HuH-7 (cell line): ENCODE measurements around the gene IQSEC2.

Experiments
- DNase-seq: peaks from one replicate; pipeline ENCODE4 v3.0.0; 2011; ENCODE audit warnings: low spot score

Gene IQSEC2

DNA sequence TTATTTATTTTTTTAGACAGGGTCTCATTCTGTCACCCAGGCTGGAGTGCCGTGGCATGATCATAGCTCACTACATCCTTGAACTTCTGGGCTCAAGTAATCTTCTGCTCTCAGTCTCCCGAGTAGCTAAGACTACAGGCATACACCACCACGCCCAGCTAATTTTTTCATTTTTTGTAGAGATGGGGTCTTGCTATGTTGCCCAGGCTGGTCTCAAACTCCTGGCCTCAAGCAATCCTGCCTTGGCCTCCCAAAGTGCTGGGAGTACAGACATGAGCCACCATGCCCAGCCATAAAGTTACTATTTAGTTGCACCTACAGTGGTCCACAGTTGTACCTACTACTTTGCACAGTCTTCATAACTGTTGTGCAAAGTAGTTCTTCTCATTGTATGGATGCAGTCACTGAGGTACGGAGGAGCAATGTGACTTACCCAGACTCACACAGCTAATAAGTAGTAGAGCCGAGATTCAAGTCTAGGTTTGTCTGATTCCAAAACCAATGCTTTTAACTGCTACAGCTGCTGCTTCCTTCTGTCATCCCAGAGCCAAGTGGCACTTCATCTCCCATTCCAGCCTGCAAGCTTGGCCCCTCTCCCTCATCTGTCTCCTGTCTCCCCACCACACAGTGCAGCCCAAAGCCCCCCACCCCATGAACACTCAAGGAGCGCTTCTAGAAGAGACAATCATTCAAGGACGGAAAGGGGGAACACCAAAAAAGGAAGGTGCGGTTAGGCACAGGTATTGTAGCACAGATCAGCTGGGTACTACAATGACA, 24.0 kb upstream of the IQSEC2 start:
- no peak for DNase-seq

DNA sequence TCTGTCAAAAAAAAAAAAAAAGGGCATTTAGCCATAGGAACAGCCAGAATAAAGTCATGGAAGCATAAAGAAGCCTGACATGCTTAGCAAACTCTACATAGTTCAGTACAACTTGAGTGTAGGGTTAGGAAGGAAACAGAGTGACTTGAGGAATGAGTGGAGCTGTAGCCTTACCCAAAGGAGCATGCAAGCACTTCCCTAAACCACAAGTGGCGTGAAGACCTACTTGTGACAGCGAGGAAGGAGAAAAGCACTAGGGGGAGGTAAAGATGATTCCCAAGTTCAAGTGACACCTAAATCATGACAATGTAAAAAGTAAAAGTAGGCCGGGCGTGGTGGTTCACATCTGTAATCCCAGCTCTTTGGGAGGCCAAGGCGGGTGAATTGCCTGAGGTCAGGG, 21.8 kb upstream of the IQSEC2 start:
- DNase-seq = no peak

DNA sequence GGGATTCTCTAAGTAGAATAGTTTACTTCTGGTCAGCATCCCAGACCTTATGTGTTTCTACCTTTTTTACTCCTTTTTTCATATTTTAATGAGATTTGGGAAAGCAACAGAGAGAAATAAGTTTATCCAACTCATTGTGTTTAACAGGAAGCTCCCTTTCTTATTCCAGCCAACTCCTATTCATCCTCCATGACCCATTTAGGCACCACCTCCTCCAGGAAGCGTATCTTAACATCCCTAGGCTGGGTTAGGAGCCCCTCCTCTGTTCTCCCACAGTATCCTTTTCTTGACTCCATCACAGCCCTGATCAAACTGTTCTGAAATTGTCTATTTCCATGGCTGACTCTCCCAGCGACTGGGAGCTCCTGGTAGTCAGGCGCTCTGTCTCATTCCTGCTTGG, 18.8 kb upstream of the IQSEC2 start:
- DNase-seq = no peak

DNA sequence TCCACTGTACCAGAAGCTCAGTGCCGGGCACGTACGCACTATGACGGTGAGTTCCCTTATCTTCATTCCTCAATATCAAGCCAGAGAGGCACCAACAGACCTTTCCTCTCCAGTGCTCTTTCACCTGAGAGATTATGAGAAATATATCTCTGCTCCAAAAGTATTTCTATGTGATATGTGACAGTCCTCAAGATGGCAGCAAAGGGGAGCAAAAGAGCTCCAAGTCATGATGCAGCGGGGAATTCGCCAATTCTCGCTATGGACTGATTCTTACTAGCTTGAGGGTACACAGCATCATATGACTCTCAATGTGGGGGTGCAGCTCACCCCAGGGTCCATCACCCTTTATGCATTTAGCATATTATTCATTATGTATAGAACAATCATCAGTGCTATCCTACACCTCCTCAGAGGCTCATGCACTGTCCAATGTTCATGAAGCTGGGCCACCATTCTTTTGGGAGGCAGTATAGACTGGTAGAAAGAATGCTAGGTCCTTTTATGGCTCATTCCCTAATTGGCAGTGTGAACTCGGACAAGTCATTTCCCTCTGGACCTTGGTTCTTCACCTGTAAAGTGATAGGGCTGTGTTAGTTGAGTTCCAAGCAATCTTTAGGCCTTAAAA, 12.8 kb upstream of the IQSEC2 start:
- DNase-seq = no peak

DNA sequence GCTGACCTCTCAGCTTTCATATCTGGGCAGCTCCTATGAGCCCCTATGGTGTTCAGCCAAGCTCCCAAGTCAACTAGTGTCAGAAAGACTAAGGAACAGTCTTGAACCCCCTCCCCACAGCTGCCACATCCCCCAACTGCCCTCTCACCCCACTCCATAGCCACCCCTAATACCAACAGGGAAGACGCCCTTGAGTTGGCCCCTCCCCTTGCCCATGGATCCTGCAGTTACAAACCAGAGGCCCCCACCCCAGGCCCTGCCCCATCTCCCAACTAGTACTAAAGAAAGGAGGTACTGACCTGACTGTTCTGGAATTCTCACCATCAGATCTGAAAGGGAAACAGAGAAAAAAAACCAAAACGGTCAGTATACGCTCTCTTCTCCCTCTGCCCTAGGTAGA, 10.2 kb upstream of the IQSEC2 start:
- no peak for DNase-seq

DNA sequence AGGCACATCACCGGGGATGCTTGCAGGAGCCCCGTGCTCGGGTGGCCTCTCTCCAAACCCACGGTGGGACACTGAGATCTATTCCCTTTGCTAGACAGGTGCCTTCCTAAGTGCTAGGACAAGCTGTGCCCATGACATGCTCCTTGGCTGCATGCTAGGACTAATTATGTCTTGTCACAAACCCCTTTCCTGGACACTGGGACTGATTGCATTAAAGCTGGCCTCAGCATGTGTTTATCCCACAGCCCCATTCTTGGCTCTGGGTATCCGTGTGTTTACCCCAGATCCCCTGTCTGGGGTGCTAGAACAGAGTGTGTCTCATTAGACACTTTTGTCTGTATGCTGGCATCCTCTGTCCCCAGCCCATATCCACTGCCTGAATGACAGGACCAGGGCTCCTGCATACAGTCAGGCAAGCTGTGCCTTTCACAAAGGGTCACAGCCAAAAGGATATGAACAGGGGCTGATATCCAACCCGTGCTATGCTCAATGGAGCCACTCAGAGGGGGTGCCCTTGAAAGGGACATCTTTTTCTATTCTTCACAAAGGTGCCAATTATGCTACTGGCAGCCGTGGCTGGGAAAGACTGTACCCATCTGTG, 9.2 kb upstream of the IQSEC2 start:
- no peak for DNase-seq

DNA sequence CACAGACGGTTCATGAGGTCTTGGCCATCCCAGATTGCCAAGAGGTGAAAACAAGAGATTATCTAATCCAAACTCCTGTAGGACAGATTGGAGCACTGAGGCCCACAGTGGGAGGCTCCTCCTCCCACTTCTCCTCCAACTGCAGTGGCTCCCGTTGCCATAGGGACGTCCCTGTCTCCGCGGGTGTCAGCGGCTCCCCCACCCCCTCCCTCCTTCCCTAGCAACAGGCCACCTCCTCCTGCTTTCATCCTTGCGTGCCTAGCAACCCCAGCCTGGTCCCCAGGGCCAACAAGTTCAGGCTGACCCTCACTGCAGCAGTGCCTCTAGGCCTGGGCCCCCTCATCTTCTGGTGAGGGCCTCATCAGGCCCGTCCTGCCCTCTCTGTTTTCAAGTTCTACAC, 6.8 kb upstream of the IQSEC2 start:
- no peak for DNase-seq

DNA sequence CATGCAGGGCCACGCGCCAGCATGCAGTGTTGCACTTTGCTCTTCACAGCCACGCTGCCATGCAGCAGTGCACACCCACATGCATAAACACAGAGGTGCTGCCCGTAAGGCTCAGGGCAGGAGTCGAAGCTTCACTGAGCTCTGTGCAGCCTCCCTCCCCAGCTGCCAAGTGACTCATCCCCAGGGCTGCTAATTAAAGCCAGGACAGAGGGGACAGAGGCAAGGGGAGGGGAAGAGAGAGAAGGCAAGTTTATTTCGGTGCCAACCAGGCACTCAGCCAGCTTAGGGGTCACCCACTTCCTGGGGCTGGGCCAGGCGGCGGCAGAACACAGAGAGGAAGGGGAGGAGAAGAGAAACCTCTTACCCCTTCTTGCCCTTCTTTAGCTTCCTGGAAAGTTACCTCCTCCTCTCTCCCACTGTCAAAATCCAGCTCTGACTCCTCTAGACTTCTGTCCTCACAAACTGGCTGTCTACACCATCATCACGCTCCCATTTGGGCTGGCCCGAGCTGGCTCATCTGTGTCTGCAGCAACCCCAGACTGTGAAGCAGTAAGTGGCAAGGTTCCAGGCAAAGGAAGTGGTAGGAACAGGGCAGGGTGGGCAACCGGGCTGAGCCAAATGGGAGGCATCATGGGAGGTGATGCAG, 6.2 kb upstream of the IQSEC2 start:
- DNase-seq = no peak

DNA sequence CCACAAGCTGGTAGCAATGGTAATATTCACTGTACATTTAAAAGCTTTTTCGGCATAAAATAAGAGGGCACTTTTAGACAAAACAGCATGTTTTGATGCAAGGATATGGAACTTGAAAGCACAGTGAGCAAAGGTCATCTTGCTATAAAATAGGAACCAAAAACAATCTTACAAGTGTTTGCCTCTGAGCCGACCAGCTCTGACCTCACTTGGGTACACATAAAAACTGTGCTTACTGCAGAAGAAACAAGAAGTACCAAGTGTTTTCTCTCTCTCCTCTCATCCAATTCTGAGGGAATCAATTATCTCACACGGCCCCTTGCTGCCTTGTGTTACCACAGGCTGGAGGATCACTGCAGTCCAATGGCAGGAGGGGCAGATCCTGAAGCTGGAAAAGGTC, 4.8 kb upstream of the IQSEC2 start:
- no peak for DNase-seq

DNA sequence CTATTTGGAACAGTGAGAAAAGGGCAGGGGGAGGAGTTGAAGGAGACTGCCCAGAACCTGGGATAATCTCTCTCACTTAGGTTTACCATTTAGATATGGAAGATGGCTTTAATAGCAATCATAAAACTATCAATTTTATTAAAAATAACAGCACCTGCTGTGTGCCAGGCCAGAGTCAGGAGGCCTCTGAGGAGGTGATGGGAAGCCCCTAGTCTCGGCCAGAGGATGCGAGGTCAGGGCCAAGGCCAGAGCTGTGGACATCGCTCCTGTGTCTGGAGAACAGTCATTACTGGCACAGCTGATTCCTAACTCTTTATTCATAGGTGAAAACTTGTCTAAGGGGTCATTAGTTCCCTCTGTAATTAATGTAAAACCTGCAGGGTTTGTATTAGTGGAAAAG, 4.2 kb upstream of the IQSEC2 start:
- no peak for DNase-seq

DNA sequence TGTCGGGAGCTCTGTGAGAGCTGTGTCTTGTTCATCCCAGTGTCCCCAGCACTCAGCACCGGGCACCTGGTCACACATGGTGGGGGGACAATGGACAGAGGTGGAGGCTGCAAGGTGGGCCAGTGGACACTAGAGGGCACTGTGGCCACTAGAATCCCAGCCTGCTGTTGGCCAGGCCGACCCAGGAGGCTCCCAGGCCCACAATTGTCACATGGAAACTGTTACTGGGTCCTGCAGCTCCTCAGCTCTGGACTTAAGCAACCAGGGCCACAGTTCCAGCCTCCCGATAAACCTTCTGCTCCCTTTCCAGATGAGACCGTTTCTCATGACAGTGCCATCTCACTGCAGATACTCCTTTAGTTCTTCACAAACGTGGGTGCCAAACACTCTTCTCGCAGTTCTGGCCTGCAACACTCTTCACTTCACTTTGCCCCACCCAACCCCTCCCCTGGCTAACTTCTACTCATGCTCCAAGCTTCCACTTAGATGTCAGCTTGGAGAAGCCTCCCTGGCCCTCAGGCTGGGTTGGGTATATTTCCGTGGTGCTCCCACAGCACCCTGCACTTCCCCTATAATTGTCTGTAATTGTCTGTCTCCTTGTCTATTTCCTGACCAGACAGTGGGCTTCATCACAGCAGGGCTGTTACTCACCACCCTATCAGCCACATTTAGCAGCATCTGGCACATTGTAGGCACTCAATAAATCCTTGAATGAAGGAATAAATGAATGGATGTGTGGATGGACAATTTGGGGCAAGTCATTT, 3.5 kb upstream of the IQSEC2 start:
- peak; percentile 61 for DNase-seq

DNA sequence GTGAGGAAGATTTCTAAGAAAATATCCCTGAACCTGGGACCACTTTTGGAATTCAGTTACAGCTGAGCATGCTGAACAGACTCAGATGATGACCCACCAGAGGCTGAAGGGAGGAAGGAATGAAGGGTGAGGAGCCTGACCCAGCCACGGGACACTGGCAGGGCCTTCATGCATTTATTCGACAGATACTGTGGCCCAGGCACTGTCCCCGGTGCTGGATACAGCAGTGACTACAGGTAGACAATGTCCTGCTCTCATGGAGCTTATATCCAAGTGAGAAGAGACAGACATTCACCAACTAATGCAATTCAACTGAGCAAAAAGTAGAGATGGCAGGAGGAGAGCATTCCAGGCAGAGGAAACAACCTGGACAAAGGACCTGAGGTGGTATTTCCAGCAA, 2.2 kb upstream of the IQSEC2 start:
- DNase-seq = no peak

DNA sequence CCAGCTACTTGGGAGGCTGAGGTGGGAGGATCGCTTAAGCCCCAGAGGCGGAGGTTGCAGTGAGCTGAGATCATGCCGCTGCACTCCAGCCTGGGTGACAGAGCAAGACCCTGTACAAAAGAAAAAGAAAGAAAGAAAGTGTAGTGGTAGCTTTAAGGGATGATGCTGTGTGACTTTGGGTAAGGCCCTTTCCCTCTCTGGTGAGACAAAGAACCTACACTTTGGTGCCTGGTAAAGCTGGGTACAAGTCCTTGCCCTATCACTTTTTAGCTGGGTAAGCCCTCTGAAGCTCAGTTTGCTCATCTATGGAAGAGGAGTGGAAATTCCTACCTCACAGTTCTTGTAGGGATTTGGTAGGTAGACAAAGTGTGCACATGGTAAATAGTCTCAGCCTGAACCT, 1.7 kb upstream of the IQSEC2 start:
- DNase-seq = no peak

DNA sequence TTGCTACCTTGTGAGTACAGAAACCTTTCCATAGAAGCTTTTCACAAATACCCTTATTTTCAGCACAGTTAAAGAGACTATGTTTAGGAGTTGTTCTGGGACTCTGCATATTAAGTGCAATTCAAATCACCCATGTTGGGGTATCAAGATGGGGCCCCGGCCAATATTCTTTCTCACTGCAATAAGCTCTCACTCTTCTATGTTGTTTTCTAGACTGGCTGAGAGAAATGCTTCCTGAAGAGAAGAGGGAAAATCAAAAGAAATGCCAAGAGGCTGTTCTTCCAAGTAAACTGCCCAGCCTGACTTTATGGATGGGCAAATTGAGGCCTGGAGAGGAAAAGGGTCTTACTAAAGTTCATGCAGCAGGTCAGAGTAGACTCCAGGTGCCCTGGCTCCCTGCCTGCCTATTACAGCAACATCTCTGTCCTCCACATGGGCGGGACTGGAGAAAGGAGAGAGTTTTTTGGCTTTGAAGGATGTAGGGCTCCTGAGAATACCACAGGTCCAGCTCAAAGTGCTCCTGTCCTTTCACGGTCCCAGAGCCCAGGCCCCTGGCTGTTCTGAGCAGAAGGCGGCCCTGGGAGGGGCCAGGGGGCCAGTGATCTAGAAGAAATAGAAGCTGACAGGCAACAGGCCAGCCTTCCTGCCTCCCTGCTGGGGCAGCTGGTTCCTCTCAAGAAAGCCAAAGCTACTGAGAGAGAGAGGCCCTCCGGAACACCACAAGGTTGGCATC, 745 bp upstream of the IQSEC2 start:
- DNase-seq = no peak

DNA sequence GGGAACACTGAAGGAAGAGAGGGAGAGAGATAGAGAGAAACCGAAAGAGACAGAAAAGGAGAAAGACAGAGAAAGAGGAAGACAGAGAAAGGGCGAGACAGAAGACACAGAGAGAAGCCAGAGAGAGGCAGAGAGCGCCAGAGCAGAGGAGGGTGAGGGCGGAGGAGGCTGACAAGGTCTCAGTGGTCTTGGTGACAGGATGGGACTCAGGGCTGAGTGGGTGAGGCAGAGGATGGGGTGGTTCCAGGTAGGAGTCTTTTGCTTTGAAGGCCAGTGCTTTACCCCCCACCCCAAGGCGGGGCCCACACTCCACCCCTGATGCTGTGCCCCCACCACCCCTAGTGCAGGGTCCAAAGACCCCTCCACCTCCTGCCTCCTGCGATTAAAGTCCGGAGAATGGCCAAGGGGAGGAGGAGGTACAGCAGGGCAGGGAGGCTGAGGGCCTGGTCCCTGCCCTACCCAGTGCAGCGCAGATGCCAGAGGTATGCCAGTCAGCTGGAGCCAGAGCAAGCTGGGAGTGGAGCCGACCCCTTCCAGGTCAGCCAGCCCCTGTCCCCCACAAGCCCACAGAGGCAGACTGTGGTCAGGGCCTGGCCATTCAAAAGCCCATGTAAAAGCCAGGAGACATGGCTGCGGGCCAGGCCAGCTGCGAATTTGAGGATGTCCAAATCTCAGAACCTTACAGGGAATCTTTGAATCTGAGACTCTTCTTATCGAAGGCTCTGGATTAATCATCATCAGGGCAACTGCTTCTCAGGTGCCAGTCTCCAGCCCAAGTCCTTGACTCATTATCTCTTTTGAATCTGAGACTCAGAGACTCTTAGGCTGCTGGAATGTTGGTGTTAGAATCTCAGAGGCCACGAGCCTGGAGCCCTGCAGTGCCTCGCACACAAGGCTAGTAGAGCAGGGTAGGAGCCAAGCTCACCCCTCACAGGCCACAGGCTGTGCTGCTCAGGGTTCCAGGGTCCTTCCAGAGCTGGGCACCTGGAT, 758 bp downstream of the IQSEC2 start:
- DNase-seq = no peak

DNA sequence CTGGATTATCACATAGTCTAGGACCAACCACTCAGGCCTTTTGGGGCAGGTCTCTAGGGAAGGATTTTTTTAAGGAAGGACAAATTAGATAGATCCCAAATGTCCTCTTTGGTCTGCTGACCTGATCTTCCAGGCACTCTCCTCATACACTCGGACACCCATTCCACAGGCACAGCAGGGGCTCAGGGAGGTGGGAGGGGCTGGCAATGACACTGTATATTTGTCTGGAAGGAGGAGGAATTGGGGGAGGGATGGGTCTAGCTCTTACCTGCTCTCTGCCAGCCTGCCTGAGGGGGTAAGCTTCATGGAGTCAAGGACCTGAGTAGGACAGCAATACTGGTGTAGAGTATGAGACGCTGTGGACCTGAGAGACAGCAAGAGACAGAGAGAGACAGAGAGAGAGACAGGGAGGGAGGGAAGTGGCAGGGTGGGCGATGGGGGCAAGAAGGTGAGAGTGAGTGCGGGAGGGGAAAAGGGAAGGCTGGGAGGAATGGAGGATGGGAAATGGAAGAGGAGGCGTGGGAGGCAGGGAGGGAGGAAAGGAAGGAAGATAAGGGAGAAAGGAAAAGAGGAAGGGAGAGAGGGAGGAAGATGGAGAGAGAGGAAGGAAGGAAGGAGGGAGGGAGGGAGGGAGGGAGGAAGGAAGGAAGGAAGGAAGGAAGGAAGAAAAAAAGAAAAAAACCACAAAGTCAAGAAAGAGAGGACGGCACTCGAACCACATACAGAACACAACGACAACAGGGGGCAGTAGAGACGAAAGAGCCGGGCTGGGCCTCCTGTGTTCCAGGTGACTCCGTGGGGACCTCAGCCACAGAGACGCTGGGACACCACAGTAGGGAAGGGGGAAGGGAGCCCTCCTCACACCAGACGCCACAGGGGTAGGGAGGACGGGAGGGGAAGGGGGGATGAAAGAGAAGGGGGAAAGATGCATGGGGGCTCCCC, 1.8 kb downstream of the IQSEC2 start:
- no peak for DNase-seq

DNA sequence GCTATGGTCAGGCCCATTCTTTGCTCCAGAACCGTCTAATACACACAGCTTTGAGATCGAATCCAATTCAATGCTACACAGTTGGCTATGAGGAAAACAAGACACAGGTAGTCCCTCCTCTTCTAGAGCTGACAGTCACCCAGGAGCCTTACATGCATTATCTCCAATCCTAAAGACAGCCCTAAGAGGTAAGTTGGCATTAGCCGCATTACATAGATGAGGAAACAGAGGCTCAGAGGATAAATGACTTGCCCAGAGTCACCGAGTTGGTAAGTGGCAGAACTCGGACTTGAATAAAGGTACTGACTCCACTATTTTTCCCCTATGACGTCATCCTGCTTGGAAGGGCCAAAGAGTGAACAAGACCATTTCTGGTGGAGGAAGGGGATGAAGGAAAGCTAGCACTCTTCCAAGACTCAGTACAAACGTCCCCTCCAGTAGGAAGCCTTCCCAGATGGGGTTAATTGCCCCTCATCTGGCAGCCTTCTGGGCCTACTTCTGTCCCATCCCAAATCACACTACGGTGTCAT, 8.5 kb downstream of the IQSEC2 start:
- DNase-seq = no peak

DNA sequence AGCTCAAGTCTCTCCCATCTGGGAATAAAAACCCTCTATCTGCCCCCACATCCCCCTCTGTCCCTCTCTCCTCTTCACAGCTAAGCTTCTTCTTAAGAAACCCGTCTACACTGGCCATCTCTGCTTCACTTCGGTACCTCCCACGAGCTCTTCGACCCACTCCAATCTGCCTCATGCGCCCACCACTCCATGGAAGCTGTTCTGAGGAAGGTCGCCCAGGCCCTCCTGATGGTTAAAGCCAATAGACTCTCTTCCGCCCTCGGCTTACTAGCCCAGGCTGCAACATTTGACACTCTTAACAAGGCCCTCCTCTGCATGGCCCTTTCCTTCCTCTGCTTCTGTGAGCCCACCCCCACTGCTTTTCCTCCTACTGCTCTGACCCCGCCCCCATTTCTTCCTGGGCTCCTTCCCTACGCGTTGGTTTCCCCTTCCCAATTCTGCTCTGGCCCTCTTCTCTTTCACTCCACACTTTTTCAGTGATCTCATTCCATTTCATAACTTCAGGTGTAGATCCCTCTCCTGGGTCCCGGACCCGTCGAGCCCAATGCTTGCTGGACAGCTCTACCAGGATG, 11.8 kb downstream of the IQSEC2 start:
- no peak for DNase-seq

DNA sequence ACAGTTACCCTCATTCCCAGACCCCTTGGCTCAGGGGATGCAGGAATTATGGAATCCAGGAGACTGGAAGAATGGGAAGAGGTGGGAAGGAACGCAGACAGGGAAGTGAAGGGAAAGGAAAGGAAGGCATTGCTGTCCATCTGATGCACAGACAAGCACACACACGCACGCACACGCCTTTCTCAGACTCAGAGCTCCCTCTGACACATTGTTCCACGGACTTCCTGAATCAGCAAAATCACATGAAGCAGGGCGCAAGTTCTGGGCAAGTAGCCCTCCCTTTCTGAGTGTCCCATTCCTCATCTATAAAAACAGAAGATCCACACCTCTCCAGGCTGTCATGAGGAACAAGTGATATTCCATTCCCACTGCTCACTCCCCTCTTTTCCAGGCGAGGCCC, 13.2 kb downstream of the IQSEC2 start:
- no peak for DNase-seq
